ENCODE measurements around the gene LMNTD1.

Gene LMNTD1

GRCh38 chr12:25463521-25463920 lies 89.6 kb downstream of the LMNTD1 start:
- no peak for TF ChIP-seq CTCF (IDR thresholded peaks at IDR 0.05; ENCODE audit: insufficient read depth, low read length, poor library complexity, severe bottlenecking)
- TF ChIP-seq EZH2phosphoT487 (conservative IDR thresholded peaks at IDR 0.05; ENCODE audit: low read length): no peak
- no peak overlapping the region for H2AFZ ChIP-seq (ENCODE audit: low read depth, low read length, severe bottlenecking)
- H3K36me3 ChIP-seq (ENCODE audit: low read length): no peaks in the 10 kb centered on the region
- no peak overlapping the region for H3K9ac ChIP-seq (ENCODE audit: low read length)
- H3F3A ChIP-seq (ENCODE audit: insufficient read depth): no peaks in the 10 kb centered on the region
- no peaks in the 10 kb centered on the region for H4K20me1 ChIP-seq (ENCODE audit: low read depth, low read length)
- no peaks in the 10 kb centered on the region for H3K9me3 ChIP-seq (ENCODE audit: insufficient read depth, low read length)
- H3K27me3 ChIP-seq (ENCODE audit: low read length): no peaks in the 10 kb centered on the region
- H3K4me2 ChIP-seq (ENCODE audit: low read depth, low read length, poor library complexity, severe bottlenecking): no peak overlapping the region
- H3K4me3 ChIP-seq (ENCODE audit: insufficient read depth, low read length, poor library complexity, severe bottlenecking): no peak overlapping the region
- no peaks in the 10 kb centered on the region for H3K79me2 ChIP-seq (ENCODE audit: insufficient read depth, low read length)
- H3K9me2 ChIP-seq (replicated peaks; ENCODE audit: insufficient read depth, low read length): no peaks in the 10 kb centered on the region
- no peak overlapping the region for H3K27ac ChIP-seq (ENCODE audit: low read depth, low read length)

- no peak for TF ChIP-seq CTCF (IDR thresholded peaks at IDR 0.05; ENCODE audit: insufficient read depth, low read length, poor library complexity, severe bottlenecking)
- no peak for TF ChIP-seq EZH2phosphoT487 (conservative IDR thresholded peaks at IDR 0.05; ENCODE audit: low read length)
- no peak overlapping the region for H3K27ac ChIP-seq (ENCODE audit: low read depth, low read length)
- H3K4me3 ChIP-seq (ENCODE audit: insufficient read depth, low read length, poor library complexity, severe bottlenecking): no peak overlapping the region
These were observed 90.1 kb downstream of the LMNTD1 start for GRCh38 chr12:25463005-25463404.

GRCh38 chr12:25459541-25459951 lies 93.5 kb downstream of the LMNTD1 start:
- Histone ChIP-seq H3K9me2 (replicated peaks; ENCODE audit: insufficient read depth, low read length) (no peaks in the 10 kb centered on the region), H3K4me2 (ENCODE audit: low read depth, low read length, poor library complexity, severe bottlenecking) (no peak overlapping the region), H3F3A (ENCODE audit: insufficient read depth) (no peaks in the 10 kb centered on the region), H2AFZ (ENCODE audit: low read depth, low read length, severe bottlenecking) (no peak overlapping the region), H3K36me3 (ENCODE audit: low read length) (no peaks in the 10 kb centered on the region), H3K27ac (ENCODE audit: low read depth, low read length) (no peak overlapping the region), H4K20me1 (ENCODE audit: low read depth, low read length) (no peaks in the 10 kb centered on the region), H3K9ac (ENCODE audit: low read length) (no peak overlapping the region), H3K79me2 (ENCODE audit: insufficient read depth, low read length) (no peaks in the 10 kb centered on the region), H3K4me3 (ENCODE audit: insufficient read depth, low read length, poor library complexity, severe bottlenecking) (no peak overlapping the region), H3K9me3 (ENCODE audit: insufficient read depth, low read length) (no peaks in the 10 kb centered on the region), H3K27me3 (ENCODE audit: low read length) (no peaks in the 10 kb centered on the region)
- TF ChIP-seq EZH2phosphoT487 (conservative IDR thresholded peaks at IDR 0.05; ENCODE audit: low read length) (no peak), CTCF (IDR thresholded peaks at IDR 0.05; ENCODE audit: insufficient read depth, low read length, poor library complexity, severe bottlenecking) (no peak)

More at GRCh38 chr12:25463005-25463404, 90.1 kb downstream of the LMNTD1 start:
- Histone ChIP-seq H3K36me3 (ENCODE audit: low read length) (no peaks in the 10 kb centered on the region), H3K9me3 (ENCODE audit: insufficient read depth, low read length) (no peaks in the 10 kb centered on the region), H3K9me2 (replicated peaks; ENCODE audit: insufficient read depth, low read length) (no peaks in the 10 kb centered on the region), H2AFZ (ENCODE audit: low read depth, low read length, severe bottlenecking) (no peak overlapping the region), H4K20me1 (ENCODE audit: low read depth, low read length) (no peaks in the 10 kb centered on the region), H3K79me2 (ENCODE audit: insufficient read depth, low read length) (no peaks in the 10 kb centered on the region), H3K4me2 (ENCODE audit: low read depth, low read length, poor library complexity, severe bottlenecking) (no peak overlapping the region), H3F3A (ENCODE audit: insufficient read depth) (no peaks in the 10 kb centered on the region), H3K27me3 (ENCODE audit: low read length) (no peaks in the 10 kb centered on the region), H3K9ac (ENCODE audit: low read length) (no peak overlapping the region)
